Endothelial cell of umbilical vein (primary cell): ENCODE results near the gene NPIPB2. TPM values are rescaled to one million over a fixed set of nuclear protein-coding genes. Genes with fewer than 3 reads are reported as not detected.

Experiments used
- BruUV-seq: library from RNA; stranded (reverse); fragments of 400-500 nt; replicated peaks from 2 replicates; lab custom pipeline; 2021; lab: Mats Ljungman, UMichigan
- CTCF ChIA-PET: fragments of 300-600, 350-600 bp; sonication (Branson Sonifier 250); formaldehyde crosslinking; loops from one replicate; lab custom pipeline; 2021; ENCODE audit warnings: antibody characterized with exemption, inconsistent platforms; lab: Charles Lee
- POLR2A ChIA-PET: fragments of 300-600, 350-600 bp; sonication (Branson Sonifier 250); formaldehyde crosslinking; loops from one replicate; lab custom pipeline; 2021; ENCODE audit warnings: antibody characterized with exemption, inconsistent platforms; lab: Charles Lee
- DNase-seq: peaks from one replicate; pipeline ENCODE4 v3.0.0-alpha.2; 2011; ENCODE audit warnings: low read depth, low spot score
- FAIRE-seq: peaks from 2 replicates; lab custom pipeline; 2011; peaks lifted over from hg19 to GRCh38; lab: Jason Lieb, UNC
- H2AFZ ChIP-seq: 2 replicates; pipeline ENCODE4 v1.6.0; 2012; ENCODE audit warnings: low read depth, low read length, control low read depth, inconsistent platforms
- H3K27ac ChIP-seq: 2 replicates; pipeline ENCODE4 v1.5.1; 2011; ENCODE audit warnings: low read depth, mild to moderate bottlenecking, control low read depth, low read length, moderate library complexity; ENCODE audit not compliant: insufficient read depth
- H3K27me3 ChIP-seq, 2 experiments: 2 replicates each; pipeline versions ENCODE4 v1.6.0 to v1.6.1; 2011; ENCODE audit warnings: low read length in 2 of 2, mixed read lengths in 1 of 2; ENCODE audit not compliant: control insufficient read depth in 2 of 2, insufficient read depth in 2 of 2
- H3K36me3 ChIP-seq, 2 experiments: 2 replicates in 1 of 2; 3 replicates in 1 of 2; pipeline ENCODE4 v1.5.1; 2011; ENCODE audit warnings: low read length in 2 of 2, mild to moderate bottlenecking in 1 of 2, moderate library complexity in 1 of 2; ENCODE audit not compliant: control insufficient read depth in 2 of 2, insufficient read depth in 2 of 2; ENCODE audit errors: extremely low read depth in 1 of 2
- H3K4me1 ChIP-seq: 3 replicates; pipeline ENCODE4 v1.5.1; 2011; ENCODE audit warnings: mild to moderate bottlenecking, low read length; ENCODE audit not compliant: control insufficient read depth, insufficient read depth; ENCODE audit errors: extremely low read depth
- H3K4me2 ChIP-seq: 2 replicates; pipeline ENCODE4 v1.6.1; 2011; ENCODE audit warnings: low read length, control low read depth, mixed read lengths; ENCODE audit not compliant: insufficient read depth
- H3K4me3 ChIP-seq, 3 experiments: fragments of 200-600 bp in 1 of 3; sonication (generic), shearing (Covaris generic) in 1 of 3; replicated peaks in 1 of 3; 2 replicates each; pipeline ENCODE4 v1.5.1; 2011 to 2016; ENCODE audit warnings: control low read depth in 3 of 3, low read length in 3 of 3, mild to moderate bottlenecking in 2 of 3, inconsistent platforms in 1 of 3, low read depth in 1 of 3, moderate library complexity in 1 of 3; ENCODE audit not compliant: insufficient read depth in 1 of 3
- H3K79me2 ChIP-seq: 2 replicates; pipeline ENCODE4 v1.6.0; 2012; ENCODE audit warnings: low read length, inconsistent platforms; ENCODE audit not compliant: control insufficient read depth, insufficient read depth
- H3K9ac ChIP-seq: replicated peaks from 2 replicates; pipeline ENCODE3; 2011; ENCODE audit warnings: low read length, control low read depth; ENCODE audit not compliant: insufficient read depth; ENCODE audit errors: extremely low read depth
- H3K9me1 ChIP-seq: replicated peaks from 3 replicates; pipeline ENCODE4 v1.6.0; 2011; ENCODE audit warnings: mild to moderate bottlenecking, low read length; ENCODE audit not compliant: control insufficient read depth, insufficient read depth; ENCODE audit errors: extremely low read depth
- H3K9me3 ChIP-seq: replicated peaks from 2 replicates; pipeline ENCODE4 v1.5.1; 2012; ENCODE audit warnings: low read length, inconsistent platforms; ENCODE audit not compliant: control insufficient read depth, insufficient read depth
- H4K20me1 ChIP-seq: replicated peaks from 2 replicates; pipeline ENCODE3; 2011; ENCODE audit warnings: mild to moderate bottlenecking, low read length; ENCODE audit not compliant: control insufficient read depth, insufficient read depth; ENCODE audit errors: extremely low read depth
- CTCF ChIP-seq, 2 donors: IDR thresholded peaks; 1 replicate in 1 of 2; 2 replicates in 1 of 2; pipeline ENCODE4 v1.5.1; 2011; ENCODE audit warnings: low read length in 2 of 2, mild to moderate bottlenecking in 2 of 2, moderate library complexity in 2 of 2, control low read depth in 1 of 2, inconsistent platforms in 1 of 2, low read depth in 1 of 2; ENCODE audit not compliant: insufficient read depth in 1 of 2; ENCODE audit errors: extremely low read depth in 1 of 2
- EZH2 ChIP-seq: IDR thresholded peaks from 2 replicates; pipeline ENCODE4 v1.6.1; 2012; ENCODE audit warnings: borderline replicate concordance, low read depth, mild to moderate bottlenecking, moderate library complexity, low read length, inconsistent platforms; ENCODE audit not compliant: severe bottlenecking
- FOS ChIP-seq: IDR thresholded peaks from 2 replicates; pipeline ENCODE4 v1.6.1; 2011; ENCODE audit warnings: mild to moderate bottlenecking, low read length, moderate library complexity, borderline replicate concordance; ENCODE audit not compliant: insufficient read depth
- GATA2 ChIP-seq: IDR thresholded peaks from 2 replicates; pipeline ENCODE4 v1.7.0; 2011; ENCODE audit warnings: low read depth, mild to moderate bottlenecking, moderate library complexity, mixed read lengths, low read length; ENCODE audit not compliant: insufficient read length, insufficient read depth
- JUN ChIP-seq: IDR thresholded peaks from 2 replicates; pipeline ENCODE4 v1.6.1; 2011; ENCODE audit warnings: borderline replicate concordance, low read depth; ENCODE audit not compliant: insufficient read length, insufficient read depth
- MYC ChIP-seq: IDR thresholded peaks from one replicate; pipeline ENCODE4 v1.6.1; 2011; ENCODE audit warnings: mild to moderate bottlenecking, low read depth, low read length
- POLR2A ChIP-seq: IDR thresholded peaks from 2 replicates; pipeline ENCODE4 v1.6.1; 2012; ENCODE audit warnings: low read depth, mild to moderate bottlenecking, control low read depth, low read length
- POLR2AphosphoS5 ChIP-seq: IDR thresholded peaks from 2 replicates; pipeline ENCODE4 v1.6.1; 2012; ENCODE audit warnings: low read depth, mild to moderate bottlenecking, control low read depth, low read length, moderate library complexity; ENCODE audit not compliant: insufficient read depth
- dilution Hi-C: fragments of 300-500 bp; cut with MboI; formaldehyde crosslinking; loops from one replicate; pipeline ENCODE4 v1.15.0; 2019; ENCODE audit warnings: low sequenced_read_pairs; ENCODE audit not compliant: extremely low pct_ligation_motif_present
- intact Hi-C: fragments of 100-400 bp; cut with micrococcal nuclease; formaldehyde crosslinking; loops from one replicate; pipeline ENCODE4 v1.10.0; 2022
- polyA plus RNA-seq, 4 experiments: library from polyadenylated mRNA; depleted of rRNA in 3 of 4; stranded (reverse) in 3 of 4; unstranded in 1 of 4; fragments of >200 nt; gene quantifications; 2 replicates each; pipeline versions ENCODE4 v1.2.1 to v1.2.3, GENCODE V29; 2011 to 2012; ENCODE audit warnings: missing spikeins in 1 of 4
- total RNA-seq: library from RNA; stranded (reverse); gene quantifications from 2 replicates; pipeline ENCODE4 v1.2.3, GENCODE V29; 2021
- TF ChIP-seq, protein P1 (sequence below): IDR thresholded peaks from 2 replicates; pipeline ENCODE4 v1.6.1; 2011; ENCODE audit not compliant: insufficient read depth, insufficient read length

NPIPB2 gene
- total and polyA plus RNA-seq, 2 donors (not counting 3 experiments of a cell fraction or from before 2014, with no cell fraction given): 5.8 to 15.4 TPM

- dilution Hi-C loops: no loop called here
- Histone ChIP-seq H2AFZ (no peak overlapping the region), H3K9me3 (no peaks in the 10 kb centered on the region), H3K36me3 (no peaks in the 10 kb centered on the region), H4K20me1 (no peaks in the 10 kb centered on the region), H3K27me3 (no peaks in the 10 kb centered on the region), H3K4me2 (no peak overlapping the region), H3K9me1 (no peaks in the 10 kb centered on the region), H3K4me3 (no peak overlapping the region), H3K9ac (no peak overlapping the region), H3K27ac (no peak overlapping the region), H3K79me2 (peaks cover 10% of the 10 kb centered on the region), H3K4me1 (peaks cover 14% of the 10 kb centered on the region)
- ChIA-PET POLR2A (no interaction called here), CTCF (interaction anchor here (1.1 to 1.3 kb wide), 2 partner anchors 63 to 89 kb away, joined by 3 read pairs; partner anchors contain the start of gene GSPT1)
- BruUV-seq: no TSS peak
- DNase-seq (no peak), FAIRE-seq (no peak)
- TF ChIP-seq CTCF (IDR thresholded peaks at IDR 0.05; ENCODE audit: extremely low read depth in 1 of 2, insufficient read depth in 1 of 2, low read depth in 1 of 2, low read length in 2 of 2): no peak
- TF ChIP-seq JUN: no peak
- TF ChIP-seq GATA2: no peak
- TF ChIP-seq, protein P1, sequence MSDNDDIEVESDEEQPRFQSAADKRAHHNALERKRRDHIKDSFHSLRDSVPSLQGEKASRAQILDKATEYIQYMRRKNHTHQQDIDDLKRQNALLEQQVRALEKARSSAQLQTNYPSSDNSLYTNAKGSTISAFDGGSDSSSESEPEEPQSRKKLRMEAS: no peak
- no peak for TF ChIP-seq MYC
- no peak for TF ChIP-seq POLR2AphosphoS5
- TF ChIP-seq FOS: no peak
- no peak for TF ChIP-seq POLR2A
- TF ChIP-seq EZH2: no peak
- intact Hi-C loops: loop anchor here (5.0 kb wide), 1 partner anchor 237 kb away; the partner anchor contains the start of gene TXNDC11
Observed at GRCh38 chr16:11979013-11979672, 37.3 kb upstream of the NPIPB2 start.
